Measurements from ENCODE around the gene SH3GL1.

The SH3GL1 gene

GRCh38 chr19:4319067-4319718 is 81.2 kb downstream of the SH3GL1 start:
- no peak for DNase-seq (ENCODE audit: low read depth in 2 of 2)

GRCh38 chr19:4318460-4318859 is 81.9 kb downstream of the SH3GL1 start:
- no peak for DNase-seq (ENCODE audit: low read depth in 2 of 2)

- DNase-seq (ENCODE audit: low read depth in 2 of 2), result no peak
These were observed 83.4 kb downstream of the SH3GL1 start for GRCh38 chr19:4316956-4317355.

GRCh38 chr19:4313847-4314490 is 86.4 kb downstream of the SH3GL1 start:
- DNase-seq (ENCODE audit: low read depth in 2 of 2), result no peak

All from stimulated activated CD4-positive, alpha-beta T cell treated with anti-CD3 and anti-CD28 coated beads, Interleukin-15, amount 100 ng/mL, for 48 hours (primary cell).